ENCODE measurements around the gene EFCAB8.

EFCAB8 gene

DNA sequence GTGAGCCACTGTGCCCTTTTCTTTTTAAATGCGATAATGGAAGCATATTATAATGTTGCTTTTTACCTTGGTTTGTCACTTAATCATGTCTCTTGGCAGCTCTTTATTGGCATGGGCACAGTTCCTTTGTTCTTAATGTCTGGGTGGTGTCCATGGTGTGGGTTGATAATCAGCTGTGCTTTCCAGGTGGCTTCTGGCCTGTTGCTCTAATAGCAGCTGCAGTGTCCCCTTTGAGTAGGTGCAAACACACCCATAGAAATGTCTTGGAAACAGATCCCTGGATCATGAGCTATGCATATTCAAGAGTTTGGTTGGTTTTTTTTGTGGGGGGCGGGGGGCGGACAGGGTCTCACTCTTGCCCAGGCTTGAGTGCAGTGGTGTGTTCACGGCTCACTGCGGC lies 29.9 kb downstream of the EFCAB8 start:
- Histone ChIP-seq H3K9me3 (ENCODE audit: low read length) (no peaks in the 10 kb centered on the region), H3K4me1 (ENCODE audit: insufficient read depth, low read length) (no peaks in the 10 kb centered on the region), H3K27me3 (ENCODE audit: control insufficient read depth in 1 of 2, insufficient read depth in 2 of 2, low read length in 2 of 2) (no peaks in the 10 kb centered on the region), H3K4me3 (ENCODE audit: low read depth in 1 of 2, low read length in 2 of 2) (no peak overlapping the region), H3K27ac (ENCODE audit: low read depth, low read length) (no peak overlapping the region), H3K36me3 (ENCODE audit: insufficient read depth, low read length) (no peaks in the 10 kb centered on the region), H3K9ac (ENCODE audit: low read length) (no peak overlapping the region)

GRCh38 chr20:32889281-32889680 lies 30.6 kb downstream of the EFCAB8 start:
- Histone ChIP-seq H3K4me3 (ENCODE audit: low read depth in 1 of 2, low read length in 2 of 2) (no peak overlapping the region), H3K27me3 (ENCODE audit: control insufficient read depth in 1 of 2, insufficient read depth in 2 of 2, low read length in 2 of 2) (no peaks in the 10 kb centered on the region), H3K27ac (ENCODE audit: low read depth, low read length) (no peak overlapping the region), H3K4me1 (ENCODE audit: insufficient read depth, low read length) (no peaks in the 10 kb centered on the region), H3K9ac (ENCODE audit: low read length) (no peak overlapping the region), H3K9me3 (ENCODE audit: low read length) (no peaks in the 10 kb centered on the region), H3K36me3 (ENCODE audit: insufficient read depth, low read length) (no peaks in the 10 kb centered on the region)

DNA sequence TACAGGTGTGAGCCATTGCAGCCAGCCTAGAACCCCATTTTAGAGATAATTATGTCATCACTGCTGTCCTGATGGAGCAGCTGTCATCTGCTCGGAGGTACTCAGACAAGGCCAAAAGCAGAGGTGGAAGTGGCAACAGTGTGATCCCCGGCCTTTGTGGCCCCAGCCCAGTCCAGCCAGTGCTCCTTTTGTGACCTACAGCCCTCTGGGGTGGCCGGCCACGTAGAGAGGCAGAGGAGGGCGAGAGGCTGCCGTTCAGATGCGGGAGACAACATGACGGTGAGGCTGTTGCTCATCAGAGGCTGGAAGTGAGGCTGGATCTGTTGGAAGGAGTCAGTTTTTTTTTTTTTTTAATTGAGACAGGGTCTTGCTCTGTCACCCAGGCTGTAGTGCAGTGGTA lies 32.8 kb downstream of the EFCAB8 start:
- Histone ChIP-seq H3K27ac (ENCODE audit: low read depth, low read length) (no peak overlapping the region), H3K9ac (ENCODE audit: low read length) (no peak overlapping the region), H3K4me1 (ENCODE audit: insufficient read depth, low read length) (no peaks in the 10 kb centered on the region), H3K9me3 (ENCODE audit: low read length) (no peaks in the 10 kb centered on the region), H3K27me3 (ENCODE audit: control insufficient read depth in 1 of 2, insufficient read depth in 2 of 2, low read length in 2 of 2) (no peaks in the 10 kb centered on the region), H3K36me3 (ENCODE audit: insufficient read depth, low read length) (no peaks in the 10 kb centered on the region), H3K4me3 (ENCODE audit: low read depth in 1 of 2, low read length in 2 of 2) (no peak overlapping the region)

DNA sequence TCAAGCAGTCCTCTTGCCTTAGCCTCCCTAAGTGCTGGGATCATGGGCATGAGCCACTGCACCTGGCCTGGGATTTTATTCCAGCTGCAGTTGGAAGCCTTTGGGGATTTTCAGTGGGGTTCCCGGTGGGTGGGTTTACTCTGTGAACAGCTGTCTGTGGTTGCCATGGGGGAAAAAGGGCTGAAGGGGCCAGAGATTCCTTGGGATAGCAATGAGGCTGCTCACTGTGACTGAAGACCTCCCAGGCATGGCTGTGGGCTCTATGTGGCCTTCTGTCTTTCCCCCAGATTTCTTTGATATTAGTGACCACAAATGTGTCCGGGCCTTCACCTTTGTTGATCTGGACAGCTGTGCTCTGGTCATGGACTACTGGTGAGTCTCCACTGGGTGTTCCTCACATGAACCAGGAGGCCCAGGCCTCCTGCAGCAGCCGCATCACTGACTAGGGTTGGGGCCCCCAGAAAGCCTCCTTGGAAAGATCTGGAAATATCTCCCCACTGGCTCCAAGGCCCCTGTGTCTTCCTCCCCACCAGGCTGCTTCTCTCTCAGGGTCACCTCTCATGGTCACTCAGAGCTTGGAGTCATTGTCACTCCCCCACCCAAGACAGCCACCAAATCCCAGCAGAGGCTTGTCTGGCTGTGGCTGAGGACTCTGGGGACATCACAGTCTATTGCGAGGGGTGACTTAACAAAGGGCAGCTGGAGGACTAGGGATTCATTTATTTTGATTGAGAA lies 33.4 kb downstream of the EFCAB8 start:
- no peaks in the 10 kb centered on the region for H3K36me3 ChIP-seq (ENCODE audit: insufficient read depth, low read length)
- no peaks in the 10 kb centered on the region for H3K4me1 ChIP-seq (ENCODE audit: insufficient read depth, low read length)
- no peaks in the 10 kb centered on the region for H3K9me3 ChIP-seq (ENCODE audit: low read length)
- no peak overlapping the region for H3K9ac ChIP-seq (ENCODE audit: low read length)
- H3K27ac ChIP-seq (ENCODE audit: low read depth, low read length) = no peak overlapping the region
- no peak overlapping the region for H3K4me3 ChIP-seq (ENCODE audit: low read depth in 1 of 2, low read length in 2 of 2)
- H3K27me3 ChIP-seq (ENCODE audit: control insufficient read depth in 1 of 2, insufficient read depth in 2 of 2, low read length in 2 of 2) = no peaks in the 10 kb centered on the region

DNA sequence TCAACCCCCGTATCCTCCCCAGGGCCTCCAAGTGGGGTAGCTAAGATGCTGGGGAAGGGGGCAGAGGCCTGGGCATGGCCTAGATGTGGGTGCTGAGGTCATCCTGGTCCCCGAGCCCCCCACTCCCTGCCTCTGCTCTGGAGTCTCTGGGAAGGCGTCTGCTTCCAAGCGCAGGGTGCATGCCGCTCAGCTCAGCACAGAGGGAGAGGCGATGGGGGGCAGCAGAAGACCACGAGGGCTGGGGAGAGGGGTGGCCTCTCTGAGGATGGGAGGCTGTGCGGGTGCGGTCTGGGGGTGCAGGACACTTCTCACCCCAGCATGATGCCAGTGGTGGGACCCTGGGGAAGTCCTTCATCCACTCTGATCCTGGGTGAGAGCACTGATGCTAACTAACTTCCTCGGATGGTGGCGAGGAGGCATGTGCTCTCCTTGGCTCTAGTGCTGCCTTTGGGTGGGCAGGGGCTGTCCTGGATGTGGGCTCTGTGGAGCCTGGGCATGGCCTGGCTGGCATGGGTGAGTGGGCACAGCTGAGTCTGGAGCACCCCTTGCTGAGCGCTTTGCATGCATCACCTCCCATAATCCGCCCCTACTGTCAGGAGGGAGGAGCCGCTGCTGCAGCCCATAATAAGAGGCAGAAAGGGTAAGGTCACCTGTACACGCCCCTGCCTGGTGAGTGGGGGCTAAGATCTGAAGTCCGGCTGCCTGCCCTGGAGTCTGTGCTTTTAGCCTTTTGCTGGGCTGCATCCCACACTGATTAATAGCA lies 34.7 kb downstream of the EFCAB8 start:
- Histone ChIP-seq H3K27me3 (ENCODE audit: control insufficient read depth in 1 of 2, insufficient read depth in 2 of 2, low read length in 2 of 2) (no peaks in the 10 kb centered on the region), H3K4me1 (ENCODE audit: insufficient read depth, low read length) (no peaks in the 10 kb centered on the region), H3K4me3 (ENCODE audit: low read depth in 1 of 2, low read length in 2 of 2) (no peak overlapping the region), H3K27ac (ENCODE audit: low read depth, low read length) (no peak overlapping the region), H3K9me3 (ENCODE audit: low read length) (no peaks in the 10 kb centered on the region), H3K9ac (ENCODE audit: low read length) (no peak overlapping the region), H3K36me3 (ENCODE audit: insufficient read depth, low read length) (no peaks in the 10 kb centered on the region)

GRCh38 chr20:32894026-32894483 lies 35.3 kb downstream of the EFCAB8 start:
- no peaks in the 10 kb centered on the region for H3K4me1 ChIP-seq (ENCODE audit: insufficient read depth, low read length)
- no peaks in the 10 kb centered on the region for H3K27me3 ChIP-seq (ENCODE audit: control insufficient read depth in 1 of 2, insufficient read depth in 2 of 2, low read length in 2 of 2)
- H3K9ac ChIP-seq (ENCODE audit: low read length) = no peak overlapping the region
- H3K27ac ChIP-seq (ENCODE audit: low read depth, low read length) = no peak overlapping the region
- no peak overlapping the region for H3K4me3 ChIP-seq (ENCODE audit: low read depth in 1 of 2, low read length in 2 of 2)
- no peaks in the 10 kb centered on the region for H3K9me3 ChIP-seq (ENCODE audit: low read length)
- no peaks in the 10 kb centered on the region for H3K36me3 ChIP-seq (ENCODE audit: insufficient read depth, low read length)

- Histone ChIP-seq H3K4me1 (ENCODE audit: insufficient read depth, low read length) (no peaks in the 10 kb centered on the region), H3K27ac (ENCODE audit: low read depth, low read length) (no peak overlapping the region), H3K27me3 (ENCODE audit: control insufficient read depth in 1 of 2, insufficient read depth in 2 of 2, low read length in 2 of 2) (no peaks in the 10 kb centered on the region), H3K9me3 (ENCODE audit: low read length) (no peaks in the 10 kb centered on the region), H3K36me3 (ENCODE audit: insufficient read depth, low read length) (no peaks in the 10 kb centered on the region), H3K9ac (ENCODE audit: low read length) (no peak overlapping the region), H3K4me3 (ENCODE audit: low read depth in 1 of 2, low read length in 2 of 2) (no peak overlapping the region)
Observed at GRCh38 chr20:32894711-32895355, 36.1 kb downstream of the EFCAB8 start.

DNA sequence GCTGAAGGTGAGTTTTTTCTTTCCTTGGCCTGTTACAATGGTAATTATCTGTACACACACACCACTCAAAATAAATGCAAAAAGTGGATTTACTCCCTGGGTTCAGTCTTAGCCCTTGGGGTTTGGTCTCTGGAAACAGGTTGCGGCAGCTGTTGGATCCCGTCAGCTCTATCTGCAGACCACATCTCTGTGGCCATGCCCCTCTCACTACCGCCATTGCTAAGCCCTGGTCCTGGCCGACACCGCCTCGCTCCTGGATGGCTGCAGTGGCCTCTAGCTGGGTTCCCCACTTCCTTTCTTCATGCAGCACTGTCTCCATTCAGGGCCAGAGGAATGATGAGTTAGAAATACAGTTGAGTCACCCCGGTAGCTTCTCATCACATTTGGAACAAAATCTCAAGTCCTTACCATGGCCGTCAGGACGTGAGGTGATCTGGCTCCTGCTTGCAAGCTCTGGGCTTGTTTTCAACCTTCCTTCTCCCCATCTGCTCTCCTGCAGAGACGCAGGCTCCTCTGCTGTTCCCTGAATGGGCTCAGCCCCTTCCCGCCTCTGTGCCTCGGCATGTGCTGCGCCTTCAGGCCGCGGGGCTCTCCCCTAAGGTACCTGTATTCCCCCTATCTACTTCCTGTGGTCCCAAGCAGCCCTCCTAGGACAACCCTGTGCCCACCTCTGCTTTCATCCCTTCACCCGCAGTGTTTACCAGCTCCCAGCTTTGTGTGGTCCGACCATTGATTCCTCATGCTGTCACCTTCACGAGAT lies 38.0 kb downstream of the EFCAB8 start:
- Histone ChIP-seq H3K9ac (ENCODE audit: low read length) (no peak overlapping the region), H3K9me3 (ENCODE audit: low read length) (no peaks in the 10 kb centered on the region), H3K27ac (ENCODE audit: low read depth, low read length) (no peak overlapping the region), H3K36me3 (ENCODE audit: insufficient read depth, low read length) (no peaks in the 10 kb centered on the region), H3K27me3 (ENCODE audit: control insufficient read depth in 1 of 2, insufficient read depth in 2 of 2, low read length in 2 of 2) (no peaks in the 10 kb centered on the region), H3K4me3 (ENCODE audit: low read depth in 1 of 2, low read length in 2 of 2) (no peak overlapping the region), H3K4me1 (ENCODE audit: insufficient read depth, low read length) (no peaks in the 10 kb centered on the region)

GRCh38 chr20:32898729-32899128 lies 40.0 kb downstream of the EFCAB8 start:
- H3K27me3 ChIP-seq (ENCODE audit: control insufficient read depth in 1 of 2, insufficient read depth in 2 of 2, low read length in 2 of 2) = no peaks in the 10 kb centered on the region
- no peaks in the 10 kb centered on the region for H3K9me3 ChIP-seq (ENCODE audit: low read length)
- H3K4me1 ChIP-seq (ENCODE audit: insufficient read depth, low read length) = no peaks in the 10 kb centered on the region
- H3K27ac ChIP-seq (ENCODE audit: low read depth, low read length) = no peak overlapping the region
- no peak overlapping the region for H3K9ac ChIP-seq (ENCODE audit: low read length)
- no peak overlapping the region for H3K4me3 ChIP-seq (ENCODE audit: low read depth in 1 of 2, low read length in 2 of 2)
- no peaks in the 10 kb centered on the region for H3K36me3 ChIP-seq (ENCODE audit: insufficient read depth, low read length)

GRCh38 chr20:32902456-32903420 lies 44.0 kb downstream of the EFCAB8 start:
- no peak overlapping the region for H3K27ac ChIP-seq (ENCODE audit: low read depth, low read length)
- H3K36me3 ChIP-seq (ENCODE audit: insufficient read depth, low read length) = no peaks in the 10 kb centered on the region

More at GRCh38 chr20:32902456-32903420, 44.0 kb downstream of the EFCAB8 start:
- Histone ChIP-seq H3K4me3 (ENCODE audit: low read depth in 1 of 2, low read length in 2 of 2) (no peak overlapping the region), H3K9ac (ENCODE audit: low read length) (no peak overlapping the region), H3K4me1 (ENCODE audit: insufficient read depth, low read length) (no peaks in the 10 kb centered on the region), H3K27me3 (ENCODE audit: control insufficient read depth in 1 of 2, insufficient read depth in 2 of 2, low read length in 2 of 2) (no peaks in the 10 kb centered on the region), H3K9me3 (ENCODE audit: low read length) (no peaks in the 10 kb centered on the region)

Measured in muscle layer of colon (tissue), 2 donors.